ENCODE results near the gene MMP20.

GRCh38 chr11:102592131-102592530, 33.0 kb downstream of the MMP20 start:
- TF ChIP-seq CTCF (conservative IDR thresholded peaks at IDR 0.05 in 1 of 2, IDR thresholded peaks at IDR 0.05 in 1 of 2; ENCODE audit: extremely low read depth in 1 of 2, insufficient read depth in 1 of 2, low read depth in 1 of 2, low read length in 2 of 2) (no peak), EZH2 (IDR thresholded peaks at IDR 0.05; ENCODE audit: borderline replicate concordance, low read length) (no peak)

Data from mammary epithelial cell (primary cell).